ENCODE data around the gene KRI1. TPM values are rescaled to one million over a fixed set of nuclear protein-coding genes. Genes with fewer than 3 reads are reported as not detected.

KRI1 gene
- total and polyA plus RNA-seq, 2 donors (not counting 1 experiment from before 2014, with no cell fraction given) = 8.6 to 9.4 TPM

GRCh38 chr19:10568826-10569651, 3.2 kb upstream of the KRI1 start, which contains the start of gene CDKN2D:
TSS of gene CDKN2D (minus strand) at chr19:10568979. CDS start at chr19:10568653, 326 bp downstream.
- H4K20me1 ChIP-seq (ENCODE audit: control insufficient read depth, extremely low read depth, insufficient read depth, low read length) = no peaks in the 10 kb centered on the region
- no peaks in the 10 kb centered on the region for H3K27me3 ChIP-seq (ENCODE audit: control insufficient read depth, insufficient read depth, low read length)
- H3K9me3 ChIP-seq (ENCODE audit: control insufficient read depth, insufficient read depth, low read depth, low read length) = no peaks in the 10 kb centered on the region
- peak within 1 kb of the TSS; percentile 75 to 90 (median 86) for H3K4me3 ChIP-seq (replicated peaks in 1 of 4; ENCODE audit: control extremely low read depth in 1 of 4, insufficient read depth in 1 of 4, low read depth in 3 of 4, low read length in 4 of 4)
- no peaks in the 10 kb centered on the region for H3K36me3 ChIP-seq (ENCODE audit: control insufficient read depth, insufficient read depth, low read length)
- peaks cover 18% of the 10 kb centered on the region for H3K4me1 ChIP-seq (ENCODE audit: control insufficient read depth, extremely low read depth, insufficient read depth, low read length)
- H3K27ac ChIP-seq (ENCODE audit: insufficient read depth, low read length) = peak within 1 kb of the TSS; percentile 82
- TF ChIP-seq CTCF (conservative IDR thresholded peaks at IDR 0.05 in 1 of 2, IDR thresholded peaks at IDR 0.05 in 1 of 2; ENCODE audit: low read depth in 1 of 2, low read length in 2 of 2) (peak in 1 of 2 donors; percentile 2), EZH2 (IDR thresholded peaks at IDR 0.05; ENCODE audit: low read length, missing control alignments) (no peak)
- H3K9ac ChIP-seq (ENCODE audit: insufficient read depth, low read length) = peak within 1 kb of the TSS; percentile 62
- DNase-seq (ENCODE audit: low read depth in 2 of 2) = peak; percentile 99
- H3K79me2 ChIP-seq (ENCODE audit: control insufficient read depth, insufficient read depth, low read length) = peaks cover 28% of the 10 kb centered on the region
- H3K4me2 ChIP-seq (ENCODE audit: extremely low read depth, insufficient read depth, low read length) = peak within 1 kb of the TSS; percentile 85
- H2AFZ ChIP-seq (ENCODE audit: low read length) = peak within 1 kb of the TSS; percentile 47

- Histone ChIP-seq H3K9ac (ENCODE audit: insufficient read depth, low read length) (peak overlapping the region; percentile 62), H4K20me1 (ENCODE audit: control insufficient read depth, extremely low read depth, insufficient read depth, low read length) (no peaks in the 10 kb centered on the region), H3K9me3 (ENCODE audit: control insufficient read depth, insufficient read depth, low read depth, low read length) (no peaks in the 10 kb centered on the region), H3K4me1 (ENCODE audit: control insufficient read depth, extremely low read depth, insufficient read depth, low read length) (peaks cover 18% of the 10 kb centered on the region), H3K4me3 (replicated peaks in 1 of 4; ENCODE audit: control extremely low read depth in 1 of 4, insufficient read depth in 1 of 4, low read depth in 3 of 4, low read length in 4 of 4) (peak overlapping the region; percentile 75 to 90 (median 86)), H3K4me2 (ENCODE audit: extremely low read depth, insufficient read depth, low read length) (peak overlapping the region; percentile 85), H3K36me3 (ENCODE audit: control insufficient read depth, insufficient read depth, low read length) (no peaks in the 10 kb centered on the region), H3K79me2 (ENCODE audit: control insufficient read depth, insufficient read depth, low read length) (peaks cover 29% of the 10 kb centered on the region), H2AFZ (ENCODE audit: low read length) (peak overlapping the region; percentile 35), H3K27me3 (ENCODE audit: control insufficient read depth, insufficient read depth, low read length) (no peaks in the 10 kb centered on the region), H3K27ac (ENCODE audit: insufficient read depth, low read length) (peak overlapping the region; percentile 54)
- no peak for DNase-seq (ENCODE audit: low read depth in 2 of 2)
- TF ChIP-seq EZH2 (IDR thresholded peaks at IDR 0.05; ENCODE audit: low read length, missing control alignments) (no peak), CTCF (conservative IDR thresholded peaks at IDR 0.05 in 1 of 2, IDR thresholded peaks at IDR 0.05 in 1 of 2; ENCODE audit: low read depth in 1 of 2, low read length in 2 of 2) (no peak)
Observed at GRCh38 chr19:10568062-10568825, 2.4 kb upstream of the KRI1 start.

- no peaks in the 10 kb centered on the region for H3K36me3 ChIP-seq (ENCODE audit: control insufficient read depth, insufficient read depth, low read length)
- no peaks in the 10 kb centered on the region for H3K9me3 ChIP-seq (ENCODE audit: control insufficient read depth, insufficient read depth, low read depth, low read length)
- H3K4me2 ChIP-seq (ENCODE audit: extremely low read depth, insufficient read depth, low read length) = peak overlapping the region; percentile 85
- peak overlapping the region; percentile 75 to 90 (median 86) for H3K4me3 ChIP-seq (replicated peaks in 1 of 4; ENCODE audit: control extremely low read depth in 1 of 4, insufficient read depth in 1 of 4, low read depth in 3 of 4, low read length in 4 of 4)
- peaks cover 29% of the 10 kb centered on the region for H3K79me2 ChIP-seq (ENCODE audit: control insufficient read depth, insufficient read depth, low read length)
- H4K20me1 ChIP-seq (ENCODE audit: control insufficient read depth, extremely low read depth, insufficient read depth, low read length) = no peaks in the 10 kb centered on the region
- H3K9ac ChIP-seq (ENCODE audit: insufficient read depth, low read length) = no peak overlapping the region
- H3K27ac ChIP-seq (ENCODE audit: insufficient read depth, low read length) = no peak overlapping the region
- no peak overlapping the region for H2AFZ ChIP-seq (ENCODE audit: low read length)
- no peaks in the 10 kb centered on the region for H3K27me3 ChIP-seq (ENCODE audit: control insufficient read depth, insufficient read depth, low read length)
- DNase-seq (ENCODE audit: low read depth in 2 of 2) = no peak
- peaks cover 18% of the 10 kb centered on the region for H3K4me1 ChIP-seq (ENCODE audit: control insufficient read depth, extremely low read depth, insufficient read depth, low read length)
- TF ChIP-seq EZH2 (IDR thresholded peaks at IDR 0.05; ENCODE audit: low read length, missing control alignments) (no peak), CTCF (conservative IDR thresholded peaks at IDR 0.05 in 1 of 2, IDR thresholded peaks at IDR 0.05 in 1 of 2; ENCODE audit: low read depth in 1 of 2, low read length in 2 of 2) (no peak)
Observed at GRCh38 chr19:10567656-10568055, 1.8 kb upstream of the KRI1 start.
